ENCODE data around the gene GFOD1.
"Not testable (repeated sequence)": the region's sequence is repeated elsewhere in the genome, so short reads cannot be mapped to it uniquely, and the experiment has no call there.

DNA sequence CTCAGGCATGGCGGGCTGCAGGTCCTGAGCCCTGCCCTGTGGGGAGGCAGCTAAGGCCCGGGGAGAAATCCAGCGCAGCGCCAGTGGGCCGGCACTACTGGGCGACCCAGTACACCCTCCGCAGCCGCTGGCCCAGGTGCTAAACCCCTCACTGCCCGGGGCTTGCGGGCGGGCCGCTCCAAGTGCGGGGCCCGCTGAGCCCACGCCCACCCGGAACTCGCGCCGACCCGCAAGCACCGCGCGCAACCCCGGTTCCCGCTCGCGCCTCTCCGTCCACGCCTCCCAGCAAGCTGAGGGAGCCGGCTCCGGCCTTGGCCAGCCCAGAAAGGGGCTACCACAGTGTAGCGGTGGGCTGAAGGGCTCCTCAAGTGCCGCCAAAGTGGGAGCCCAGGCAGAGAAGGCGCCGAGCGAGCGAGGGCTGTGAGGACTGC, 23.8 kb upstream of the GFOD1 start:
- TF ChIP-seq, protein P1, sequence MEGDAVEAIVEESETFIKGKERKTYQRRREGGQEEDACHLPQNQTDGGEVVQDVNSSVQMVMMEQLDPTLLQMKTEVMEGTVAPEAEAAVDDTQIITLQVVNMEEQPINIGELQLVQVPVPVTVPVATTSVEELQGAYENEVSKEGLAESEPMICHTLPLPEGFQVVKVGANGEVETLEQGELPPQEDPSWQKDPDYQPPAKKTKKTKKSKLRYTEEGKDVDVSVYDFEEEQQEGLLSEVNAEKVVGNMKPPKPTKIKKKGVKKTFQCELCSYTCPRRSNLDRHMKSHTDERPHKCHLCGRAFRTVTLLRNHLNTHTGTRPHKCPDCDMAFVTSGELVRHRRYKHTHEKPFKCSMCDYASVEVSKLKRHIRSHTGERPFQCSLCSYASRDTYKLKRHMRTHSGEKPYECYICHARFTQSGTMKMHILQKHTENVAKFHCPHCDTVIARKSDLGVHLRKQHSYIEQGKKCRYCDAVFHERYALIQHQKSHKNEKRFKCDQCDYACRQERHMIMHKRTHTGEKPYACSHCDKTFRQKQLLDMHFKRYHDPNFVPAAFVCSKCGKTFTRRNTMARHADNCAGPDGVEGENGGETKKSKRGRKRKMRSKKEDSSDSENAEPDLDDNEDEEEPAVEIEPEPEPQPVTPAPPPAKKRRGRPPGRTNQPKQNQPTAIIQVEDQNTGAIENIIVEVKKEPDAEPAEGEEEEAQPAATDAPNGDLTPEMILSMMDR (IDR thresholded peaks at IDR 0.05) = not testable (repeated sequence)
- TF ChIP-seq POLR2A, POLR2AphosphoS5 (IDR thresholded peaks at IDR 0.05): not testable (repeated sequence)

All from sigmoid colon (tissue), 4 donors.